WERI-Rb-1 (cell line): ENCODE results near the gene ESPL1.

ENCODE experiments used
- DNase-seq: peaks from one replicate; pipeline ENCODE4 v3.0.0-alpha.2; 2020
- H3K27ac ChIP-seq: fragments of 250-450 bp; sonication (Bioruptor Pico); 2 replicates; pipeline ENCODE4 v1.5.1; 2020; ENCODE audit warnings: mild to moderate bottlenecking, moderate library complexity
- H3K27me3 ChIP-seq: fragments of 250-450 bp; sonication (Bioruptor Pico); 2 replicates; pipeline ENCODE4 v1.5.1; 2021; ENCODE audit warnings: mild to moderate bottlenecking, low read depth, moderate library complexity; ENCODE audit not compliant: insufficient read depth, severe bottlenecking
- H3K36me3 ChIP-seq: fragments of 250-450 bp; sonication (Bioruptor Pico); 2 replicates; pipeline ENCODE4 v1.5.1; 2020; ENCODE audit warnings: mild to moderate bottlenecking, moderate library complexity
- H3K4me3 ChIP-seq: 2 replicates; pipeline ENCODE4 v1.5.1; 2011; ENCODE audit warnings: low read depth, mild to moderate bottlenecking, control low read depth, low read length
- H3K9me3 ChIP-seq: fragments of 250-450 bp; sonication (Bioruptor Pico); 2 replicates; pipeline ENCODE4 v1.5.1; 2021; ENCODE audit warnings: mild to moderate bottlenecking, moderate library complexity; ENCODE audit not compliant: severe bottlenecking
- CTCF ChIP-seq: IDR thresholded peaks from 2 replicates; pipeline ENCODE4 v1.5.1; 2011; ENCODE audit warnings: low read depth, mild to moderate bottlenecking, control low read depth, inconsistent platforms, low read length

ESPL1 gene

GRCh38 chr12:53229454-53229853 lies 38.6 kb upstream of the ESPL1 start:
- no peak for DNase-seq
- H3K36me3 ChIP-seq: no peaks in the 10 kb centered on the region

GRCh38 chr12:53230108-53230845 lies 37.8 kb upstream of the ESPL1 start:
- no peak for DNase-seq
- Histone ChIP-seq H3K9me3 (no peaks in the 10 kb centered on the region), H3K27ac (no peak overlapping the region), H3K4me3 (no peak overlapping the region), H3K36me3 (no peaks in the 10 kb centered on the region), H3K27me3 (no peaks in the 10 kb centered on the region)
- no peak for TF ChIP-seq CTCF

More at GRCh38 chr12:53229454-53229853, 38.6 kb upstream of the ESPL1 start:
- no peaks in the 10 kb centered on the region for H3K27me3 ChIP-seq
- no peaks in the 10 kb centered on the region for H3K9me3 ChIP-seq
- no peak overlapping the region for H3K27ac ChIP-seq
- TF ChIP-seq CTCF: no peak
- no peak overlapping the region for H3K4me3 ChIP-seq

- no peak for TF ChIP-seq CTCF
- Histone ChIP-seq H3K27ac (no peak overlapping the region), H3K36me3 (no peaks in the 10 kb centered on the region), H3K4me3 (no peak overlapping the region), H3K27me3 (no peaks in the 10 kb centered on the region), H3K9me3 (no peaks in the 10 kb centered on the region)
- no peak for DNase-seq
Measured at GRCh38 chr12:53231671-53231920, 36.5 kb upstream of the ESPL1 start.

- H3K27me3 ChIP-seq: no peaks in the 10 kb centered on the region
Measured at GRCh38 chr12:53231921-53232645, 36.0 kb upstream of the ESPL1 start, which contains the start of gene RARG. RARG (minus strand) TSS chr12:53232209; CDS start chr12:53227545, 4,664 bp downstream.

GRCh38 chr12:53232646-53233461 lies 35.2 kb upstream of the ESPL1 start:
- Histone ChIP-seq H3K4me3 (no peak overlapping the region), H3K27ac (no peak overlapping the region), H3K9me3 (no peaks in the 10 kb centered on the region), H3K36me3 (no peaks in the 10 kb centered on the region), H3K27me3 (no peaks in the 10 kb centered on the region)
- no peak for TF ChIP-seq CTCF
- DNase-seq: no peak

More at GRCh38 chr12:53231921-53232645, 36.0 kb upstream of the ESPL1 start, which contains the start of gene RARG:
- no peak for TF ChIP-seq CTCF
- no peaks in the 10 kb centered on the region for H3K9me3 ChIP-seq
- no peak within 1 kb of the TSS for H3K4me3 ChIP-seq
- no peaks in the 10 kb centered on the region for H3K36me3 ChIP-seq
- no peak within 1 kb of the TSS for H3K27ac ChIP-seq
- DNase-seq: no peak
